K562 (cell line): ENCODE results near the gene ATG7. TPM values are rescaled to one million over a fixed set of nuclear protein-coding genes. Genes with fewer than 3 reads are reported as not detected.

ENCODE experiments used
- ATAC-seq: fragments of 200-7000 bp; cut with Tn5 transposase; 3 replicates; pipeline ENCODE4 v1.9.1; 2020; ENCODE audit warnings: moderate library complexity
- BruUV-seq: library from RNA; stranded (reverse); fragments of 400-500 nt; replicated peaks from 2 replicates; lab custom pipeline; 2021; lab: Mats Ljungman, UMichigan
- CTCF ChIA-PET: fragments of 300-600 bp; formaldehyde crosslinking; extraction: SDS; loops from one replicate; lab custom pipeline; 2021; ENCODE audit warnings: low intra/inter-chr PET ratio; lab: Yijun Ruan, JAX
- POLR2A ChIA-PET: fragments of 300-600, 350-650 bp; sonication (Branson Sonifier 250); formaldehyde crosslinking; extraction: SDS; loops from one replicate; lab custom pipeline; 2021; ENCODE audit warnings: antibody characterized with exemption, inconsistent platforms; lab: Yijun Ruan, JAX
- DNase-seq, 4 experiments: peaks; one replicate each; pipeline versions ENCODE4 v3.0.0 to v3.0.0-alpha.2; 2011 to 2018; ENCODE audit warnings: low spot score in 3 of 4, mixed read lengths in 3 of 4; ENCODE audit errors: extremely low read depth in 1 of 4
- FAIRE-seq: peaks from 2 replicates; lab custom pipeline; 2011; peaks lifted over from hg19 to GRCh38; lab: Jason Lieb, UNC
- H2AFZ ChIP-seq: 2 replicates; pipeline ENCODE4 v1.6.0; 2011; ENCODE audit warnings: low read depth, low read length, control low read depth, inconsistent platforms
- H3K27ac ChIP-seq: fragments of 200-600 bp; 3 replicates; pipeline ENCODE4 v1.8.0; 2011; ENCODE audit warnings: low read depth, mild to moderate bottlenecking, control low read depth, inconsistent platforms, low read length, moderate library complexity, mixed read lengths; ENCODE audit errors: extremely low read depth
- H3K27me3 ChIP-seq, 2 experiments: fragments of 300-600 bp in 1 of 2; 2 replicates in 1 of 2; 3 replicates in 1 of 2; pipeline versions ENCODE4 v1.6.0 to v1.8.0; 2011; ENCODE audit warnings: inconsistent platforms in 2 of 2, low read length in 2 of 2, mild to moderate bottlenecking in 1 of 2, mixed read lengths in 1 of 2, moderate library complexity in 1 of 2; ENCODE audit not compliant: control insufficient read depth in 2 of 2, insufficient read depth in 2 of 2
- H3K36me3 ChIP-seq: fragments of 300-600 bp; 3 replicates; pipeline ENCODE4 v1.8.0; 2011; ENCODE audit warnings: mild to moderate bottlenecking, low read length, inconsistent platforms; ENCODE audit not compliant: control insufficient read depth, insufficient read depth
- H3K4me1 ChIP-seq, 2 experiments: fragments of 200-600 bp in 1 of 2; replicated peaks in 1 of 2; 2 replicates in 1 of 2; 3 replicates in 1 of 2; pipeline versions ENCODE4 v1.5.1 to v1.8.0; 2011; ENCODE audit warnings: inconsistent platforms in 2 of 2, low read length in 2 of 2, mild to moderate bottlenecking in 1 of 2, mixed read lengths in 1 of 2, moderate library complexity in 1 of 2; ENCODE audit not compliant: control insufficient read depth in 2 of 2, insufficient read depth in 2 of 2
- H3K4me2 ChIP-seq: 2 replicates; pipeline ENCODE4 v1.6.1; 2011; ENCODE audit warnings: low read length, control low read depth, inconsistent platforms, mixed read lengths; ENCODE audit not compliant: insufficient read depth
- H3K4me3 ChIP-seq: fragments of 200-600 bp; sonication (generic), shearing (Covaris generic); 2 replicates; pipeline ENCODE4 v1.5.1; 2016; ENCODE audit warnings: control low read depth, inconsistent platforms
- H3K79me2 ChIP-seq: fragments of 200-600 bp; 3 replicates; pipeline ENCODE4 v1.8.0; 2011; ENCODE audit warnings: low read length, inconsistent platforms; ENCODE audit not compliant: control insufficient read depth, insufficient read depth
- H3K9ac ChIP-seq, 2 experiments: 2 replicates each; pipeline versions ENCODE4 v1.6.0 to v1.6.1; 2011; ENCODE audit warnings: low read depth in 2 of 2, low read length in 2 of 2, control low read depth in 1 of 2, inconsistent platforms in 1 of 2, mild to moderate bottlenecking in 1 of 2, mixed read lengths in 1 of 2; ENCODE audit not compliant: insufficient read depth in 1 of 2
- H3K9me1 ChIP-seq: one replicate; pipeline ENCODE4 v1.6.0; 2011; ENCODE audit warnings: inconsistent platforms, mild to moderate bottlenecking, low read length, moderate library complexity; ENCODE audit not compliant: control insufficient read depth, insufficient read depth
- H3K9me3 ChIP-seq: replicated peaks from 2 replicates; pipeline ENCODE4 v1.5.1; 2011; ENCODE audit warnings: low read depth, low read length, inconsistent platforms; ENCODE audit not compliant: control insufficient read depth, insufficient read depth
- H4K20me1 ChIP-seq: replicated peaks from 2 replicates; pipeline ENCODE4 v1.6.1; 2011; ENCODE audit warnings: low read length, inconsistent platforms, mixed read lengths; ENCODE audit not compliant: control insufficient read depth, insufficient read depth
- ADNP ChIP-seq: fragments of 200-800 bp; sonication (Bioruptor generic); IDR thresholded peaks from 2 replicates; pipeline ENCODE4 v1.6.1; 2016; ENCODE audit warnings: missing genetic modification characterization, missing compliant biosample characterization
- C11orf30 ChIP-seq: fragments of 450-650 bp; IDR thresholded peaks from 2 replicates; pipeline ENCODE4 v1.6.1; 2016; ENCODE audit warnings: low read depth, mild to moderate bottlenecking
- CEBPB ChIP-seq: fragments of 450-650 bp; IDR thresholded peaks from 2 replicates; pipeline ENCODE4 v1.6.1; 2016; ENCODE audit warnings: missing genetic modification characterization, missing compliant biosample characterization
- E2F8 ChIP-seq: fragments of 450-650 bp; IDR thresholded peaks from 2 replicates; pipeline ENCODE4 v1.7.1; 2018; ENCODE audit warnings: mild to moderate bottlenecking, low read depth; ENCODE audit not compliant: partially characterized antibody
- MAFF ChIP-seq: IDR thresholded peaks from 2 replicates; pipeline ENCODE4 v1.6.1; 2012; ENCODE audit warnings: low read length, improper control_type of control experiment
- MAFG ChIP-seq: fragments of 450-650 bp; conservative IDR thresholded peaks from 2 replicates; pipeline ENCODE4 v1.6.1; 2016; ENCODE audit warnings: missing genetic modification characterization, missing compliant biosample characterization
- YBX1 ChIP-seq: fragments of 450-650 bp; IDR thresholded peaks from 2 replicates; pipeline ENCODE4 v1.7.1; 2016; ENCODE audit warnings: mild to moderate bottlenecking
- ZNF316 ChIP-seq: fragments of 450-650 bp; IDR thresholded peaks from 2 replicates; pipeline ENCODE4 v1.6.1; 2016
- WGBS: fragments of 100-300 bp; shearing (Covaris generic); methylation state at CpG from one replicate; pipeline ENCODE4 v1.1.6; 2016; ENCODE audit warnings: low coverage, mixed read lengths; ENCODE audit not compliant: insufficient coverage; ENCODE audit errors: missing lambda C conversion rate; 5-methylcytosine and 5-hydroxymethylcytosine counted together
- in situ Hi-C: fragments of 300-500 bp; cut with MboI; formaldehyde crosslinking; loops from 4 replicates; pipeline ENCODE4 v1.15.0; 2018; ENCODE audit warnings: inconsistent platforms, mixed read lengths
- intact Hi-C: fragments of 100-400 bp; cut with micrococcal nuclease; formaldehyde crosslinking; loops from 2 replicates; pipeline ENCODE4 v1.14.2; 2022
- polyA plus RNA-seq, 8 experiments: library from polyadenylated mRNA; depleted of rRNA in 4 of 8; stranded (reverse) in 5 of 8; unstranded in 3 of 8; fragments of >200 nt; fragmentation: Nextera tagmentation in 2 of 8; fragmentation: Illumina TruSeq in 1 of 8; extraction: Ambion mirVana in 2 of 8; extraction: Trizol in 1 of 8; gene quantifications; 2 replicates each; pipeline versions ENCODE4 v1.2.1 to v1.2.3, GENCODE V29; 2011 to 2014; ENCODE audit warnings: inconsistent platforms in 1 of 8, missing spikeins in 1 of 8
- total RNA-seq, 7 experiments: library from RNA; depleted of rRNA in 6 of 7; stranded (reverse); fragments of >200 nt in 6 of 7; fragmentation: Illumina TruSeq in 2 of 7; extraction: Trizol in 2 of 7; gene quantifications; 2 replicates each; pipeline versions ENCODE4 v1.2.1 to v1.2.3, GENCODE V29; 2011 to 2021; ENCODE audit warnings: low replicate concordance in 1 of 7

ATG7 gene
- total and polyA plus RNA-seq, 9 of the 15 experiments (the other 6 are each of a cell fraction or from before 2014, with no cell fraction given) = 18.3 to 45.3 (median 33.6) TPM

- intact Hi-C loops = no loop called here
- no peaks in the 10 kb centered on the region for H3K9me3 ChIP-seq
- DNase-seq (no peak), ATAC-seq (no peak), FAIRE-seq (no peak)
- CTCF ChIA-PET = no interaction called here
- H4K20me1 ChIP-seq = peaks cover 18% of the 10 kb centered on the region; the same call in 1 of the 2 replicates
- TF ChIP-seq YBX1 (no peak), CEBPB (tag) (peak; percentile 53)
- H3K9ac ChIP-seq = no peak overlapping the region
- H2AFZ ChIP-seq = no peak overlapping the region
- BruUV-seq = no TSS peak
- H3K4me3 ChIP-seq = no peak overlapping the region
- in situ Hi-C loops = no loop called here
- no peak overlapping the region for H3K4me2 ChIP-seq
- no peak overlapping the region for H3K27ac ChIP-seq
- H3K36me3 ChIP-seq = no peaks in the 10 kb centered on the region
- no peaks in the 10 kb centered on the region for H3K9me1 ChIP-seq
- H3K4me1 ChIP-seq = no peaks in the 10 kb centered on the region
- POLR2A ChIA-PET = interaction anchor here (0.6 to 1.0 kb wide), 3 partner anchors 22 to 213 kb away, joined by 3 read pairs; no protein-coding TSS in a partner anchor
- peaks cover 0 to 23% of the 10 kb centered on the region in 2 experiments; a peak in 2 of 5 replicates for H3K27me3 ChIP-seq
- WGBS = 15% methylated on average over 10 of the region's 10 CpGs
- no peaks in the 10 kb centered on the region; the same call in 2 of the 3 replicates for H3K79me2 ChIP-seq
Observed at GRCh38 chr3:11583638-11584046, 311.4 kb downstream of the ATG7 start.

- H3K4me1 ChIP-seq = no peaks in the 10 kb centered on the region
- POLR2A ChIA-PET = interaction anchor here (0.6 kb wide), 1 partner anchor 44 kb away, joined by 3 read pairs; no protein-coding TSS in a partner anchor
- H3K4me3 ChIP-seq = no peak overlapping the region
- no peak overlapping the region for H3K9ac ChIP-seq
- TF ChIP-seq ADNP (tag) (no peak), MAFF (0 out of 2 replicates have a peak, but pooled peaks have one; percentile 8), C11orf30 (peak; percentile 52; the same call in 1 of the 2 replicates), ZNF316 (peak; percentile 82), E2F8 (no peak), MAFG (0 out of 2 replicates have a peak, but pooled peaks have one; percentile 27)
- no TSS peak for BruUV-seq
- H3K27ac ChIP-seq = no peak overlapping the region
- no peak for FAIRE-seq
- CTCF ChIA-PET = no interaction called here
- H2AFZ ChIP-seq = no peak overlapping the region
- WGBS = 35% methylated on average over 4 of the region's 4 CpGs
- no peak for DNase-seq
- no peak overlapping the region for H3K4me2 ChIP-seq
- peaks cover 20% of the 10 kb centered on the region; the same call in 1 of the 2 replicates for H4K20me1 ChIP-seq
- ATAC-seq = no peak
- in situ Hi-C loops (no loop called here), intact Hi-C loops (no loop called here)
- H3K9me3 ChIP-seq = no peaks in the 10 kb centered on the region
- no peaks in the 10 kb centered on the region for H3K36me3 ChIP-seq
- H3K27me3 ChIP-seq = peaks cover 0 to 23% of the 10 kb centered on the region in 2 experiments; a peak in 2 of 5 replicates
- H3K9me1 ChIP-seq = no peaks in the 10 kb centered on the region
- no peaks in the 10 kb centered on the region; the same call in 2 of the 3 replicates for H3K79me2 ChIP-seq
Observed at GRCh38 chr3:11584570-11584969, 312.4 kb downstream of the ATG7 start.
